HFFc6 (cell line): ENCODE data around the gene THRA. TPM values are rescaled to one million over a fixed set of nuclear protein-coding genes. Genes with fewer than 3 reads are reported as not detected.

Experiments used
- DNase-seq: peaks from one replicate; pipeline ENCODE4 v3.0.0-alpha.2; 2018
- H3K27ac Mint-ChIP-seq: 2 replicates; pipeline ENCODE4 v1.8.0; 2020; ENCODE audit warnings: mild to moderate bottlenecking, mixed read lengths
- H3K27me3 Mint-ChIP-seq: 2 replicates; pipeline ENCODE4 v1.8.0; 2021; ENCODE audit warnings: mild to moderate bottlenecking, moderate library complexity, mixed read lengths; ENCODE audit not compliant: insufficient read depth
- H3K36me3 Mint-ChIP-seq: 2 replicates; pipeline ENCODE4 v1.8.0; 2021; ENCODE audit warnings: low read depth, mixed read lengths
- H3K4me1 Mint-ChIP-seq: 2 replicates; pipeline ENCODE4 v1.8.0; 2020; ENCODE audit warnings: low read depth, mixed read lengths
- H3K4me3 Mint-ChIP-seq: 2 replicates; pipeline ENCODE4 v1.8.0; 2020; ENCODE audit warnings: mild to moderate bottlenecking, moderate library complexity, mixed read lengths
- H3K9me3 Mint-ChIP-seq: 2 replicates; pipeline ENCODE4 v1.8.0; 2020; ENCODE audit warnings: mild to moderate bottlenecking, mixed read lengths
- total RNA-seq, 6 experiments: library from RNA; stranded (reverse); fragmentation: NEBNext Ultra II Directional; extraction: Animal tissue kit (Norgen Biotek cat#: 25700); gene quantifications; 2 replicates in 1 of 6; 3 replicates in 5 of 6; pipeline ENCODE4 v1.2.3, GENCODE V29; 2021
- TF ChIP-seq, protein P1 (sequence below): fragments of 200-600 bp; sonication (generic); IDR thresholded peaks from 2 replicates; pipeline ENCODE4 v1.5.0; 2021; ENCODE audit warnings: antibody characterized with exemption, mild to moderate bottlenecking

The THRA gene
- total RNA-seq, 6 experiments from 2014 or later = 29.3 to 33.7 (median 30.7) TPM

DNA sequence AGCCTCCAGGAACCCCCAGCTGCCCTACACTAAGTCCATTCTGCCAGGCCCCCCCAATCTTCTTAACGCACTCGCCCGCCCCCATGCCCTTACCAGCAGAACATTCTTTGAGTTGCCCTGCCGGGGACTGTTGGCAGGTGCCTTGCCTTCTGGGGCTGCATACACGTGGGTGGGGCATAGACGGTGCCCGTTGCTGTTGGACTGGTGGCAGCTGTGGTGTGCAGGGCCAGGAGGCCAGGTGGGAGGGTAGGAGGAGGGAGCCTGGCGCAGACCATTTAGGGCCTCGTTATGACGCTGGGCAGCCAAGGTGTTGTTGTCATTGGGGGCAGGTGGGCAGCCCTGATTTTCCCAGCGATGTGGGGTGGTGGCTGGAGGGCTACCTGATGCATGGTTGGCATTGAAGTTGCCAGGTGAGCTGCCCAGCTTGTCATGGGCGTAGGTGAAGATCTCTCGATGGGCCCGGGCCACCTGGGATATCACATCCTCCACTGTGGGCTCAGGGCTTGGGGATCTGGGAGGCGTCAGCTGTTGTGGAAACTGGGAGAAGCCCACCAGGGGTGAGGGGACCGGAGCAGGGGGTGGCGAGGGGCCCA is 32.7 kb downstream of the THRA start:
- peaks cover 52% of the 10 kb centered on the region for H3K4me1 Mint-ChIP-seq
- TF ChIP-seq, protein P1, sequence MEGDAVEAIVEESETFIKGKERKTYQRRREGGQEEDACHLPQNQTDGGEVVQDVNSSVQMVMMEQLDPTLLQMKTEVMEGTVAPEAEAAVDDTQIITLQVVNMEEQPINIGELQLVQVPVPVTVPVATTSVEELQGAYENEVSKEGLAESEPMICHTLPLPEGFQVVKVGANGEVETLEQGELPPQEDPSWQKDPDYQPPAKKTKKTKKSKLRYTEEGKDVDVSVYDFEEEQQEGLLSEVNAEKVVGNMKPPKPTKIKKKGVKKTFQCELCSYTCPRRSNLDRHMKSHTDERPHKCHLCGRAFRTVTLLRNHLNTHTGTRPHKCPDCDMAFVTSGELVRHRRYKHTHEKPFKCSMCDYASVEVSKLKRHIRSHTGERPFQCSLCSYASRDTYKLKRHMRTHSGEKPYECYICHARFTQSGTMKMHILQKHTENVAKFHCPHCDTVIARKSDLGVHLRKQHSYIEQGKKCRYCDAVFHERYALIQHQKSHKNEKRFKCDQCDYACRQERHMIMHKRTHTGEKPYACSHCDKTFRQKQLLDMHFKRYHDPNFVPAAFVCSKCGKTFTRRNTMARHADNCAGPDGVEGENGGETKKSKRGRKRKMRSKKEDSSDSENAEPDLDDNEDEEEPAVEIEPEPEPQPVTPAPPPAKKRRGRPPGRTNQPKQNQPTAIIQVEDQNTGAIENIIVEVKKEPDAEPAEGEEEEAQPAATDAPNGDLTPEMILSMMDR = no peak
- DNase-seq = no peak
- no peak overlapping the region for H3K4me3 Mint-ChIP-seq
- no peaks in the 10 kb centered on the region for H3K9me3 Mint-ChIP-seq
- no peak overlapping the region for H3K27ac Mint-ChIP-seq
- H3K27me3 Mint-ChIP-seq = peaks cover 8% of the 10 kb centered on the region
- peaks cover 44% of the 10 kb centered on the region for H3K36me3 Mint-ChIP-seq

GRCh38 chr17:40095944-40096791 is 33.4 kb downstream of the THRA start:
- TF ChIP-seq, protein P1 = no peak
- H3K27ac Mint-ChIP-seq = peak overlapping the region; percentile 47; the same call in 1 of the 2 replicates
- no peaks in the 10 kb centered on the region for H3K9me3 Mint-ChIP-seq
- no peak for DNase-seq
- H3K36me3 Mint-ChIP-seq = peaks cover 44% of the 10 kb centered on the region
- H3K27me3 Mint-ChIP-seq = peaks cover 8% of the 10 kb centered on the region
- H3K4me1 Mint-ChIP-seq = peaks cover 59% of the 10 kb centered on the region
- H3K4me3 Mint-ChIP-seq = no peak overlapping the region; the same call in 1 of the 2 replicates

DNA sequence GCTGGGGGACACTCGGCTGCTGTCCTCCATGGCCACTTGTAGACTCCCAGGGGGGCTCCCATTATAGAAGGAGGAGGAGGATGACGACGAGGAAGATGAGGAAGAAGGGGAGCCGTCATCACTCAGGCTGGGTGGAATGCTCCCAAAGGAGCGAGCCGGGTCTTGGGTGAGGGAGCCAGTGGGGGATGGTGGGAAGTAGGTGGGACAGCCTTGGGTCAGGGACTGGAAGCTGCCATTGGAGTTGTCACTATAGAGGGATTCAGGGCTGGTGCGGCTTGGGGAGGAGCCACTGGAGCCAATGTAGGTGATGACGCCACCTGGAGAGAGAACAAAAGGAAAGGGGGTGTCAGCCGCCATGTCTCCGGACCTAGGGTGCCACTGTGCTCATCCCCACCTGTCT is 34.3 kb downstream of the THRA start:
- Mint-ChIP-seq H3K4me1 (peaks cover 68% of the 10 kb centered on the region), H3K36me3 (peaks cover 44% of the 10 kb centered on the region), H3K27me3 (peaks cover 8% of the 10 kb centered on the region), H3K4me3 (no peak overlapping the region), H3K9me3 (no peaks in the 10 kb centered on the region), H3K27ac (peak overlapping the region; percentile 98)
- TF ChIP-seq, protein P1 = no peak
- no peak for DNase-seq

DNA sequence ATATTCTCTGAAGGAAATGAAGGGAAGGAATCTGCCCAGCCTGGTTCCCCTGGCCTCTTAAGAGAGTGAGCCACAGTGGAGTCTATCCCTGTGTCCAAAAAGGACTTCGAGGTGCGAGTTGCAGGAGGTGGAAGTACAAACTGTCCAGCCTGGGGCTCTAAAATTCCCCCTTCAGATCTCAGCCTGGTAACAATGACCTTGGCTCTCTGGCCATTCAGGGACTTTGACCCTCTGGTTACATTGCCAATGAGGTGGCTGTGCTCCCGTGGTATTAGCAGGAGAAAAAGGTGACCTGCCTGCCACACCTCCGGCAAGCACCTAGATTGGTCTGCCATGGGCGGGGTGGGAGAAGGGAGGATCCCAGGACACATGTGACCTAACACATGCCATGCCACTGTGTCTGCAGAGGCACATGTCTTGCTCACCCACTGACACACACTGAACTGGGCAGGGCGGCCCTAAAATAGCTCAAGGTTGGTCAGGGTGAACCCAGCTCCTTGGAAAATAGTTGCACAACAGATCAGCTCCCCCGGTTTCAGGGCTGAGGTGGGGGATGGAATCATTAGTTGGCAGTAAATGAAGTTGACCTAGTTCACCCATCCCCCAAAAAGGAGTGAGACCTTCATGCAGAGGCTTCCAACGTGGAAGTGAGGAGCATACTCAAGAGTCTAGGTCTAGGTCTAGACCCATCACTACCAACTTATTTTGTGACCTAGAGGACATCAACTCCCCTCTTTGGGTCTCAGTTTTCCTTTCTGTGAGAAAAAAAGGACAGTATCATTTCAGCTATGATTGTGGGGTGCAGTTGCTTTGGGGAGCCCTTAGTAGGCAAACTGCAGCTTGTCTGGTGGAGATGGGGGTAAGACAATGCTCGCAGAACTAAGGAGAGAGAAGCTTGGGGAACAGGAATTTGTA is 35.4 kb downstream of the THRA start:
- Mint-ChIP-seq H3K4me1 (peaks cover 58% of the 10 kb centered on the region), H3K36me3 (peaks cover 44% of the 10 kb centered on the region), H3K27me3 (peaks cover 9% of the 10 kb centered on the region), H3K9me3 (no peaks in the 10 kb centered on the region), H3K4me3 (peak overlapping the region; percentile 100), H3K27ac (peak overlapping the region; percentile 98)
- DNase-seq = peak; percentile 56
- TF ChIP-seq, protein P1 = no peak

- Mint-ChIP-seq H3K27ac (peak overlapping the region; percentile 98), H3K9me3 (no peaks in the 10 kb centered on the region), H3K4me1 (peaks cover 50% of the 10 kb centered on the region), H3K27me3 (peaks cover 11% of the 10 kb centered on the region), H3K36me3 (peaks cover 39% of the 10 kb centered on the region), H3K4me3 (peak overlapping the region; percentile 100)
- TF ChIP-seq, protein P1 = no peak
- DNase-seq = peak; percentile 99
Measured at GRCh38 chr17:40098846-40099618, 36.3 kb downstream of the THRA start.
